Mesenteric fat pad (tissue), 1 donor: ENCODE results near the gene ZC3H4. TPM values are rescaled to one million over a fixed set of nuclear protein-coding genes. Genes with fewer than 3 reads are reported as not detected.

Experiments
- DNase-seq: peaks from one replicate; pipeline ENCODE4 v3.0.0-alpha.2; 2020; ENCODE audit warnings: low spot score
- total RNA-seq: library from RNA; stranded (reverse); fragmentation: NEBNext Ultra II Directional; extraction: Animal tissue kit (Norgen Biotek cat#: 25700); gene quantifications from one replicate; pipeline ENCODE4 v1.2.1, GENCODE V29; 2021
- donor health status: DM: yes; HTN: yes; CAD: no.

The ZC3H4 gene
- total RNA-seq, 1 donor from 2014 or later: 30.2 TPM

DNA sequence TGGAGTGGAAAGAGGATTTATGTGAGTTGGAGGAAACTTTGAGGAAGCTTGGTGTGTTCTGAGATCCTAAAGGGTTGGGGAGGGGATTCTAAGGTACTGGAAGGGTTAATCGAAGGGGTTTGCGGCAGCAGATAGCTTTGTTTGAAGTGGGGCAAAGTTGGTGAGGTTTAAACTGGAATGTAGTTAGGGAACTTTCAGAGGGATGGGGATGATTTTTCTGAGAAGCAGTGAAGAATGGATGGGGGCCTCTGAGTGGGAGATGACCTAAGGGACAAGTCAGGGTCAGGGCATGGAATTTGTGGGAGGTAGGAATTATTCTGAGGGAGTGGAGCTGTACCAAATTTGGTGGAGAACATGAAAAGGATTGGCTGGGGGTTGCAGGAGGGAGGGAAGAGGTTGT lies 21.0 kb upstream of the ZC3H4 start:
- DNase-seq: no peak

DNA sequence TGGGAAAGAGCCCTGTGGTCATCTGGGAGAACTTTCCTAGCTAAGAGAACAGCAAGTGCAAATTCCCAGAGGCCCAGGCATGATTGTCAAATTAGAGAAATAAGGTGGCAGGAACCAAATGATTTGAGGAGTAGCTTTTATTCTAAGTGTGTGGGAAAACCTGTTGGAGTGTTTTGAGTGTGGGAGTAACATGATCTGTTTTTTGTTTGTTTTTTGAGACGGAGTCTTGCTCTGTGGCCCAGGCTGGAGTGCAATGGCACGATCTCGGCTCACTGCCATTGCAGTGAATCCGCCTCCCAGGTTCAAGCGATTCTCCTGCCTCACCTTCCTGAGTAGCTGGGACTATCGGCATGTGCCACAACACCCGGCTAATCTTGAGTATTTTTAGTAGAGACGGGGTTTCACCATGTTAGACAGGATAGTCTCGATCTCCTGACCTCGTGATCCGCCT lies 19.5 kb upstream of the ZC3H4 start:
- DNase-seq: no peak

GRCh38 chr19:47132194-47132852 lies 18.7 kb upstream of the ZC3H4 start:
- DNase-seq: no peak

GRCh38 chr19:47130589-47131227 lies 17.1 kb upstream of the ZC3H4 start, which contains the start of gene SAE1:
TSS of gene SAE1 (plus strand) at chr19:47130835. CDS start at chr19:47130931, 96 bp downstream.
- peak; percentile 100 for DNase-seq

GRCh38 chr19:47130120-47130588 lies 16.6 kb upstream of the ZC3H4 start:
- no peak for DNase-seq

DNA sequence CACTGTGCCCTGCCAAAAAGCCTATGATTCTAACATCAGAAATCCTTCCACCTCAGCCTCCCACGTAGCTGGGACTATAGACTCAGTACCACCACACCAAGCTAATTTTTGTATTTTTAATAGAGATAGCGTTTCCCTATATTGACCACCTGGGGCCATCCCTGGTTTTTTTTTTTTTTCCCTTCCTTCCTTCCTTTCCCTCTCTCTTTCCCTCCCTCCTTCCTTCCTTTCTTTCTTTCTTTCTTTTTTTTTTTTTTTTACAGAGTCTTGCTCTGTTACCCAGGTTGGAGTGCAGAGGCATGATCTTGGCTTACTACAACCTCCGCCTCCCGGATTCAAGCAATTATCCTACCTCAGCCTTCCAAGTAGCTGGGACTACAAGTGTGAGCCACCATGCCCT lies 16.0 kb upstream of the ZC3H4 start:
- DNase-seq: no peak

GRCh38 chr19:47125669-47125938 lies 12.0 kb upstream of the ZC3H4 start:
- no peak for DNase-seq

- DNase-seq: no peak
Measured at GRCh38 chr19:47124937-47125668, 11.5 kb upstream of the ZC3H4 start.

DNA sequence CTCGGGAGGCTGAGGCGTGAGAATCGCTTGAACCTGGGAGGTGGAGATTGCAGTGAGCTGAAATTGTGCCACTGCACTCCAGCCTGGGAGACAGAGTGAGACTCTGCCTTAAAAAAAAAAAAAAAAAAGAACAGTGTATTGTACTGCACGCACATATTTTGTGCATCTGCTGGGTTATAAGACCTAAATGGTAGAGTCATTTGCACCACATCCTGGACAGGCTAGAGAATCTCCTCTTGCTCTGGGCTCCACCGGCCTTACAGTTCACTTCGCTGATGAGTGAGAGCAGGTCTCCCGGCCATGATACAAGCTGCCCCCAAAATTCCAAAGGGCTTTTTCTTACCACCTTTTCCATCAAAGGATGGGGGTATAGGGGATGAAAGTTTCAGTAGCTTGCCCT lies 9.8 kb upstream of the ZC3H4 start:
- DNase-seq: no peak

GRCh38 chr19:47122359-47123335 lies 9.1 kb upstream of the ZC3H4 start:
- DNase-seq: no peak

DNA sequence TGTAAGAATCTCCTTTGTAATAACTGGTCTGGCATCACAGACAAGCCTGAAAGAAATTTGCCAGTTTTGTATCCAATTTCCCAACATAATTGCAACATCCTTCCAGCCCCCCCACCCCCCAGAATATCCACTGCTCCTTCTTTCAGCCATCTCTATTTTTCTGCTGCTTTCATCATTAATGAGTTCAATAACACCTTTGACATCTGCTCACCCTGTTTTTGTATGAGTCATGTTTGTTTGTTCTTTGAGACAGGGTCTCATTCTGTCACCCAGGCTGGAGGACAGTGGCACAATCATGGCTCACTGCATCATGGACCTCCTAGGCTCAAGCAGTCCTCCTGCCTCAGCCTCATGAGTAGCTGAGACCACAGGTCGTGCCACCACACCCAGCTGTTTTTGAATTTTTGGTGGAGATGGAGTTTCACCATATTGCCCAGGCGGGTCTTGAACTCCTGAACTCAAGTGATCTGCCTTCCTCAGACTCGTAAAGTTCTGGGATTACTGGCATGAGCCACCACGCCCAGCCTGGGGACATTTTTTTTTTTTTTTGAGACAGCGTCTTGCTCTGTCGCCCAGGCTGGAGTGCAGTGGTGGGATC lies 7.0 kb upstream of the ZC3H4 start:
- DNase-seq: no peak

- no peak for DNase-seq
Measured at GRCh38 chr19:47113850-47114651, 475 bp upstream of the ZC3H4 start.

DNA sequence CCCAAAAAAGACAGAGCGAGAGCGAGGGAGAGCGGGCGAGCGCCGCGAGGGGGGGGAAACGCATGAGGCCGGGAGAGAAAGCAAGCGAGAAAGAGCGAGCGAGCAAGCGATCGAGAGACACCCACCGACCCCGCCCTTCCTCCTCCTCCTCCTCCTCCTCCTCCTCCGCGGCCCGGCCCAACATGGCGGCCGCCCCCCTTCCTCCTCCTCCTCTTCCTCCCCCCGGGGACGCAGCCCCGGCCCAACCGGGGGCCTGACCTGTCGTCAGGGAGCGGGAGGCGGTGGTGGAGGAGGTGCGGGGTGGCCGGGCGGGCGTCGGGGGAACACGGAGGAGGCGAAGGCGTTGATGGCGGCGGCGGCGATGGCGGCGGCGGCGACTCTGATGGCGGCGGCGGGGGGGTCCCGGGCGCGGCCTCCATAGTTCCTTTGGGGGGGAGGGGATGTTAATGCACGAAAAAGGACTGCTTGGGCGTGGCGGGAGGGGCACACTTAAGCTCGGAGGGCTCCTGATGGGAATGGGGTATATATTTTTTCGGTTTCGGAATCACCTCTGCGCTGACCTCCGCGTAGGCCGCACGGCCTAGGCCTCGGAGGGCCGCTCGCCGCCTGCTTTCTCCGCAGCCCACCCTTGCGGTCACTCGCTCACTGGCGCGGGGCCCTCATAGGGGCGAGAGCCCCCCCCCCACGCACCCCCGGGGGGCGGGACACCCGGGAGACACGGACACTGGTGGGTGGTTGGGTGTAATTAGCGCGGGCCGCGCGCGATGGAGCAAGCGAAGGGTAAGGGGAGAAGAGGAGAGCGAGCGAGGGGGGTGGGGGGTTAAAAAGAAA lies 1.2 kb downstream of the ZC3H4 start:
- DNase-seq: peak; percentile 94

- DNase-seq: no peak
Measured at GRCh38 chr19:47111682-47112165, 1.9 kb downstream of the ZC3H4 start.

DNA sequence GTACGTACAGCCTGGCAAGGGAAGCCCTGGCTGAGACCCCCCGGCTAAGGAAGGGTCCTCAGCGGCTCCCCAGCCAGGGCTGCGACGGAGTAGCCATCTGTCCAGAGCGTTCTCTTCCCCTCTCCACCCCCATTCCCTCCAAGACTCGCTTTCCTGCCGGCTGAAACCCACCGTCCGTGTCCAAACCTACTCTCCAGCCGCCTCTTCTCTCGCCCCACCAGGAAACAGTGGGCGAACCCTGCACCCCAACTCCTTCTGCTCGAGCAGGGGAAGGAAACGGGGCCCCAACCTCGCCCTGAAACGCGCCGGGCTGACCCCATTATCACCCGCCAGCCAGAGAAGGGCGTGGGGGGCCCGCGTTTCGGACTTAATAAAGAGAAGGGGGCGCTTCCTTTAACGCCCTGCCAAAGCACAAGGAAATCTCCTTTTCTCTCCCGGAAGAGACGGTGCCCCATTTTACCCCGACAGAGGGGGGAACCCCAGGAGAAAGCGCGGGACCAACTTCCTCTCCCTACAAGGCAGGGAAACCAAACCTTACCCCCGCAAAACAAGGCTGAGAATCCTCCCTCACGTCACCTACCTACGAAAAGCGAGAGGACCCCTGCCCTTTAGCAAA lies 2.5 kb downstream of the ZC3H4 start:
- DNase-seq: no peak

- no peak for DNase-seq
Measured at GRCh38 chr19:47110521-47111005, 3.0 kb downstream of the ZC3H4 start.

DNA sequence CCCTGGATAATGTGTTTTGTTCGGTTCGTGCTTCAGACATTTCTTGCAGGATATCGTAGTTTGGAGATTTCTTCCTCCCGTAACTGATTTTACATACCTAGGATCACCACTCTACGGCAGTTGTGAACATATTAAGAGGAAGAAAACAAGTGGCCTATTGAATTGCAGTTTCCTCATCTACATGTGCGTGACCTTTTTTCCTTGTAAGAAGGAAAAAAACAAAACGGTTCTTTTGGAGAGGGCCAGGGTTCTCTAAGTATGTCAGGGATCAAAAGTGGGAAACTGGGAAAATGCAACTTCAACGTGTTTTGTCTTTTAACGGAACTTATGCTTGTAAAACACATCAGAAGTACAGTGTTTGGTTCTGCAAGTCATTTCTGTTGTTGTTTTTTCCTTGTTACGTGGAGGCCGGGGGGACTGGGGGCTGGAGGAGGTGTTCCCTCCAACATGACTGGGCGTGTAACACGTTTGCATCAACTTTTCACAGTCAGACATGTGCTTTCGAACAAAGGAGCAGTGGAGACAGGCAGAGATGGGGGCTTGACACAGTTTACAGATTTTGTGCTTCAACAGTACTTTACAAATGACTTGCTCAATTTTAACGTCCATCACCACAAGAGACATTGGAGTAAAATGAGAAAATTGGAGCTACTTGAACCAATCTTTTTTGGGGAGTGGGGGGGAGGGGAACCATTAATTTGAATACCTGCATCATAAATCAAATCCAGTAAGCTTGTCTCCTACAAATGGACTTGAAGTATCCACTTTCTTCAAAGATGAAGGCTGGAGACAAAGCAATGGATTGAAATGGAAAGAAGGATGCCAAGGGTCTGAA lies 3.8 kb downstream of the ZC3H4 start:
- no peak for DNase-seq
